ENCODE measurements around the gene ELOA.

ELOA gene

DNA sequence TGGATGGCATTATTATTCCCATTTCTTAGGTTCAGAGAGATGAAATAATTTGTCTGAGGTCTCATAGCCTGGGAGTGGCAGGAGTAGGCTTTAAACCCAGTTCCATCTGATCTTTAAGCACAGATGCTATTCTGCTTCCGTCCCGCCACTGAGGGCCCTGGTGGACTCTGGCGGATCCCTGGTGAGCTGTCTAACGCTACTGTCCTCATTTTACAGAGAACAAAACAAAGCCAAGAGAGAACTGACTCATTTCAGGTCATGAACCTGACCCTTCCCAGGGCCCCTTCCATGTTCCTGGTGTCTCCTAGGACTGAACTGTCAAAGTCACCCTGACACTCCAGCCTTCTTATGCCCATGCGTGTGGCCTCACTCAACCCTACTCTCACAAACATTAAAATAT, 60.4 kb downstream of the ELOA start:
- DNase-seq: no peak

DNA sequence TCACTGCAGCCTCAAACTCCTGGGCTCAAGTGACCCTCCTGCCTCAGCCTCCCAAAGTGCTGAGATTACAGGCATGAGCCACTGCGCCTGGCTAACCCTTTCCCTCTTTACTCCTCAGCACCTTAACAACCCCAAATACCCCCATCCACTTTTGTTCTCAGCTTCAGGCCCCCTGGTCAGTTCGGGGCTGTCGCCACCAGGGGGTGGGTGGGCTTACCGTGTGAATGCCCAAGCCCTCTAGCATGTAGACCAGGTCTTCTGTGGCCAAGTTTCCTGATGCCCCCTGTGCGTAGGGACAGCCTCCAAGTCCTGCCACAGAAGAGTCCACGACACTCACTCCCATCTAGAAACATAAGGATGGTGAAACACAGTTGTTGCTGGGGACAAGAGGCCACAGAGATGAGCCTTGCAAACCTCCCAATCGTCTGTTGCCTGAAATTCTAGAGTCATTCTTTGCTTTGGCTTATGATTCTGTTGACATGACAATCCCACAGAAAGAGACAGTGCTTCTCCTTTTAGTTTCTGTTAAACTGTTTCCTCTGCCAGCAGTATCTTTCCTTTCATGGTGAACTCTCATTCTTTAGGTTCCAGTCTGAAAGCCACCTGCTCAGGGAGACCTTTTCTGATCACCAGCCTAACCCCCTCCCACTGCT, 61.0 kb downstream of the ELOA start:
- DNase-seq: no peak

DNA sequence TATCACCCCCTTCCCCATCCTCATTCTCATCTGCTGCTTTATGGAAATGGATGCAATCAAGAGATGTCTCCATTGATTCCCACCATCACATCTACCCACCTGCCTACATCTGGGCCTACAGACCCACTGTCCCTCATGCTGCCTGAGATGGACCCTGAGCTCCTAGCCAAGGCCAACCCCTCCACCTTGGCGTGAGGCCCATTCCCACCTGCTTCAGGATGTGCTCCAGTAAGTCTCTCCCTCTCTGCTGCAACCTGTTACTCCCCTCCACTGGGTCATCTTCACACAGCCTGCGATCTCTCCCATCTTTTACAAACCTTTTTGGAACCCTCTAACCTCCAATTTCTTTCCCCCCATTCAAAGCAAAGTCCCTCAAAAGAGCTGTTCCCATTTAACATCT, 61.8 kb downstream of the ELOA start:
- DNase-seq: no peak

DNA sequence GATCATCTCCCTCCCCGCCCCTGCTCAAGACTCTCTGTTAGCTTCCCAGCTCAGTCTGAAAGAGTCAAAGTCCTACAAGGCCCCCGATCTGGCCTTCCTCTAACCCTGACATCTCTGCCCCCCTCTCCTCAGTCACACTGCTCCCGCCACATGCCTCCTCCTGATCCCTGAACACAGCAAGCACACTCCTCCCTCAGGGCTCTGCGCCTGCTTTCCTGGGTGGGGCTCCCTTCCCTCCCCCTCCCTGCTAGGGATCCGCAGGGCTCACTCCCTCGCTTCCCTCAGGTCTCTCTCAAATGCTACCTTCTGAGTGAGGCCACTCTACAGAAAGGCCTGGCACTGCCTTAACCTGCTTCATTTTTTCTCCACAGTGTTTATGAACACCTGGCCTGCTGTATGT, 63.0 kb downstream of the ELOA start:
- no peak for DNase-seq

DNA sequence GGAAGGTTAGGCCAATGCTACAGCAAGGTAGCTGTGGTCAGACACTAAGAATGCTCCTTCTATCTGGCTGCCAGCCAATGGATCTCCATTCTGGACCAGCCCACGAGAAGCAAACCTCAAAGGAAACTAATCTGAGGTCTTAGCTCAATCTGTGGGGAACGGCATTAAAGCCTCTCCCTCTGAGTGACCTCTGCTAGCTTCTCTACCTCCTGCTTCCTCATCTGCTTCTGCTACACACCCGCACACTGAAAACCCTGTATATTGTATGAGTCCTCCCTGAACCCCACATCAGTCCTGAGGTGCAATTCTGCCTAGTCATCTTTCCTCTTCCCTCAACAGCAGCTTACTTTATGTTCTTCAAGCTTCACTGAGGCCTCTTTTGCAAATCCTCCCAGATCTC, 64.2 kb downstream of the ELOA start:
- DNase-seq: no peak

DNA sequence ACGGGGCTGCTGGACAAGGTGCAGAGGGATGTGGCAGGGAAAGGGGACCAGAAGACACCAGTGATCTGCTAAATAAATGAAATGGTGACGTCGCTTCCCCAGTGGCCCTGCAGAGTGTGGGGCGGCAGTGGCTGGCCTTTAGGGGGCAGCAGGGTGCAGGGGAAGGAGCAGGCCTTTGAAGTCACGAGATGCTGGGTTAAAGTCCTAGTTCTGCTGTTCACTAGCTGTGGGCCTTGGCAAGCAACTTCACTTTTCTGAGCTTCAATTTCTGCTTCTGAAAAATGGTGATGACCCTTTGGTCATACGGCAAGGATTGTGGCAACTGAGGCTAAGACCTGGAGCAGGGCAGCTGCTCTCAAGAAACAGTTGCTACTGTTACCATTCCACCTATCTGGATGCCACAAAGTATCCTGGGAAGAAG, 66.5 kb downstream of the ELOA start:
- DNase-seq: peak; percentile 88

DNA sequence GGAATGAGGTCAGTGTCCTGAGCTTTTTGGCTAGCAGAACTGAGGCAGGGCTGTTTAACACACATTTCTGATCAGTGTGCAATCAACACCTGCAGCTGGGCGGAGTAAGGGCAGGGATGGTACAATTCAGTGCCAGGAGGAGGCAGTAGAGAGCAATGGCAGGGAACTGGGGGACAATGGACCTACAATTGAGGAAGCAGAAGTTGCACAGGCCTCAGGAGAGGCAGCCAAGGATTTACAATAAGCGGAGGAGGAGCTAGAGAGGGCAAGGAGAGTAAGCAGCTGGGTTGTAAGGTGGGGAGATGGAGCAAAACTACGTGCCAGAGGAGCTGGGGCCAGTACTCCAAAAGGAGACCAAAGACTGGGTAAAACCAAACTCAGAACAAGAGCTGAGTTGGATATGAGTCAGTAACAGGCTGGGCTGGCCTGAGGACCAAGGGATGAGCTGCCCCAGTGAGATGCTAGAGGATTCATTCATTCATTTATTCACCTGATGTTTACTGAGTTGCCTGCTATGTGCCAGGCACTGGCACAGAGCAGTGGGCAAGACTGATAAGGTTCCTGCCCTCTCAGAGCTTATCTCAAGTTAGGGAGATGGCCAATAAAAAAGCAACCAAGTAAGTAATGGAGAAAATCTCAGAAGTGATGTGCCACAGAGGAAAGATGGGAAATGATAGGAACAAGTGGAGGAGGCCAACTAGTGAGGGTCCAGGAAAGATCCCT, 67.7 kb downstream of the ELOA start:
- peak; percentile 70 for DNase-seq

Data from CD4-positive, alpha-beta T cell treated with Interleukin-17A for 1 hour (primary cell).